Mesendoderm (in vitro differentiated cells): Measurements from ENCODE around the gene NUDT1.

Experiments
- DNase-seq: peaks from one replicate; pipeline ENCODE4 v3.0.0; 2013
- H2AK5ac ChIP-seq: 2 replicates; pipeline ENCODE4 v1.6.1; 2013; ENCODE audit warnings: low read length, inconsistent platforms
- H2BK120ac ChIP-seq: 2 replicates; pipeline ENCODE4 v1.6.1; 2013; ENCODE audit warnings: low read depth, mild to moderate bottlenecking, low read length, moderate library complexity, mixed read lengths
- H2BK15ac ChIP-seq: replicated peaks from 2 replicates; pipeline ENCODE4 v1.6.1; 2013; ENCODE audit warnings: low read depth, mild to moderate bottlenecking, moderate library complexity
- H2BK5ac ChIP-seq: 2 replicates; pipeline ENCODE4 v1.6.1; 2013; ENCODE audit warnings: low read length, inconsistent platforms
- H3K18ac ChIP-seq: 2 replicates; pipeline ENCODE4 v1.6.1; 2013; ENCODE audit warnings: mild to moderate bottlenecking, low read length, mixed read lengths
- H3K23ac ChIP-seq: one replicate; pipeline ENCODE4 v1.6.1; 2013; ENCODE audit warnings: low read length
- H3K27ac ChIP-seq: 2 replicates; pipeline ENCODE4 v1.5.1; 2013; ENCODE audit warnings: low read depth, mild to moderate bottlenecking, inconsistent platforms, low read length, moderate library complexity
- H3K27me3 ChIP-seq: 2 replicates; pipeline ENCODE4 v1.6.1; 2013; ENCODE audit warnings: low read length, control low read depth, mild to moderate bottlenecking, inconsistent platforms; ENCODE audit not compliant: insufficient read depth, poor library complexity
- H3K36me3 ChIP-seq: 2 replicates; pipeline ENCODE4 v1.6.1; 2013; ENCODE audit warnings: low read length, inconsistent platforms; ENCODE audit not compliant: control insufficient read depth, insufficient read depth
- H3K4ac ChIP-seq: one replicate; pipeline ENCODE4 v1.6.1; 2013; ENCODE audit warnings: low read depth, mild to moderate bottlenecking, low read length, moderate library complexity
- H3K4me1 ChIP-seq: 2 replicates; pipeline ENCODE4 v1.6.1; 2013; ENCODE audit warnings: low read depth, low read length, inconsistent platforms; ENCODE audit not compliant: control insufficient read depth
- H3K4me2 ChIP-seq: 2 replicates; pipeline ENCODE4 v1.6.1; 2013; ENCODE audit warnings: low read length
- H3K4me3 ChIP-seq: 2 replicates; pipeline ENCODE4 v1.5.1; 2013; ENCODE audit warnings: mild to moderate bottlenecking, low read length
- H3K56ac ChIP-seq: one replicate; pipeline ENCODE4 v1.6.1; 2013; ENCODE audit warnings: low read length
- H3K79me1 ChIP-seq: 2 replicates; pipeline ENCODE4 v1.6.1; 2013; ENCODE audit warnings: low read length, inconsistent platforms
- H3K79me2 ChIP-seq: 2 replicates; pipeline ENCODE4 v1.6.1; 2013; ENCODE audit warnings: mild to moderate bottlenecking, low read length; ENCODE audit not compliant: control insufficient read depth, insufficient read depth
- H3K9ac ChIP-seq: 2 replicates; pipeline ENCODE4 v1.6.1; 2013; ENCODE audit warnings: low read length, inconsistent platforms
- H4K5ac ChIP-seq: one replicate; pipeline ENCODE4 v1.6.1; 2013; ENCODE audit warnings: low read length
- H4K8ac ChIP-seq: one replicate; pipeline ENCODE4 v1.6.1; 2013; ENCODE audit warnings: low read depth, mild to moderate bottlenecking, control low read depth, low read length, moderate library complexity
- WGBS: extraction: QIAGEN DNeasy Blood & Tissue Kit; methylation state at CpG from one replicate; pipeline ENCODE4 v1.1.7; 2013; ENCODE audit warnings: low lambda C conversion rate, missing lambda C conversion rate; ENCODE audit not compliant: insufficient coverage; ENCODE audit errors: extremely low coverage; 5-methylcytosine and 5-hydroxymethylcytosine counted together

NUDT1 gene

DNA sequence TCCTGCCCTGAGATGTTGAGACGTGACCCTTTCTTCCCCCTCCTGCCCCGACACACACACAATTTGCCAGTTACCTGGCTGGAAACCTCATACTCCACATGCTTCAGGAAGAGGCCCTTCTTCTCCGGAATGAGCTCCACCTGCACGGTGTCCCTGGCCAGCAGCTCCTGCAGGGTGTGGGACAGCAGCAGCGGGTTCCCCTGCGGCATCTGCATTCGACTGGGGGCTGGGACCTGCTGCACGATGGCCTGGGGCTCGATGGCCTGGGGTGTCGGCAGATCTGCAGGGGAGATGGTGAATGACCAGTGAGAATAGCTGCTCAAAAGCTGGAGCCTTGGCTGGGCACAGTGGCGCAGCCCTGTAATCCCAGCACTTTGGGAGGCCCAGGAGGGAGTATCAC is 36.0 kb downstream of the NUDT1 start:
- Histone ChIP-seq H4K8ac (no peak overlapping the region), H3K27me3 (no peaks in the 10 kb centered on the region), H3K4me2 (no peak overlapping the region), H3K9ac (no peak overlapping the region), H2BK5ac (no peak overlapping the region), H3K18ac (no peak overlapping the region), H4K5ac (no peak overlapping the region), H3K27ac (no peak overlapping the region), H3K36me3 (no peaks in the 10 kb centered on the region), H2BK15ac (no peak overlapping the region), H3K79me2 (no peaks in the 10 kb centered on the region), H3K4ac (no peak overlapping the region), H3K23ac (no peak overlapping the region), H3K79me1 (peaks cover 3% of the 10 kb centered on the region), H3K4me3 (no peak overlapping the region), H3K4me1 (peaks cover 4% of the 10 kb centered on the region), H2BK120ac (no peak overlapping the region), H2AK5ac (no peak overlapping the region), H3K56ac (no peak overlapping the region)
- DNase-seq = no peak
- WGBS = no CpG with 5 or more reads among the region's 11 CpGs

DNA sequence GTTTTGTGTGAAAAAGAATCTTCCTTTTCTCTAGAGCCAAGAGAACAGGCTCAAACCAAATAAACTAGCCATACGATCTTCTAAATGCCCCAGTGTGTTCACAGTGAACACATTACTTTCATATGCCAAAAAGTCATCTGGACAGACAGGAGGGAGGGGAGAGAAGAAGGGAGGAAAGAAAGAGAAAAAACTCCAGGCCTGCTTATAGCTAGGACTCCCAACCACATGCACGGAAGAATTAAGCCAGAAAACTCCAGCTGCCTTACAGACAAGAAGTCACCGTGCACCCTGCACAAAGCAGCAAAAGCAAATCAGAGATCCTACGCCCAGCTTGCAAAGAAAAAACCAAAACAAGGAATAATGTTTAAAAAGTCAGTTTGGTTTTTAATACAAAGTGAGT is 37.9 kb downstream of the NUDT1 start:
- no peak overlapping the region for H2BK120ac ChIP-seq
- no peak overlapping the region for H4K5ac ChIP-seq
- no peak overlapping the region for H3K4me3 ChIP-seq
- no CpG with 5 or more reads among the region's 4 CpGs for WGBS
- H2BK15ac ChIP-seq = no peak overlapping the region
- no peak overlapping the region for H3K4me2 ChIP-seq
- H2AK5ac ChIP-seq = no peak overlapping the region
- no peak overlapping the region for H4K8ac ChIP-seq
- H3K27ac ChIP-seq = no peak overlapping the region
- H3K4ac ChIP-seq = no peak overlapping the region
- no peak overlapping the region for H3K23ac ChIP-seq
- H2BK5ac ChIP-seq = no peak overlapping the region
- no peak overlapping the region for H3K9ac ChIP-seq
- no peak overlapping the region for H3K18ac ChIP-seq
- H3K4me1 ChIP-seq = peaks cover 4% of the 10 kb centered on the region
- H3K36me3 ChIP-seq = no peaks in the 10 kb centered on the region
- H3K79me2 ChIP-seq = no peaks in the 10 kb centered on the region
- peaks cover 3% of the 10 kb centered on the region for H3K79me1 ChIP-seq
- no peak overlapping the region for H3K56ac ChIP-seq
- no peak for DNase-seq
- H3K27me3 ChIP-seq = no peaks in the 10 kb centered on the region

DNA sequence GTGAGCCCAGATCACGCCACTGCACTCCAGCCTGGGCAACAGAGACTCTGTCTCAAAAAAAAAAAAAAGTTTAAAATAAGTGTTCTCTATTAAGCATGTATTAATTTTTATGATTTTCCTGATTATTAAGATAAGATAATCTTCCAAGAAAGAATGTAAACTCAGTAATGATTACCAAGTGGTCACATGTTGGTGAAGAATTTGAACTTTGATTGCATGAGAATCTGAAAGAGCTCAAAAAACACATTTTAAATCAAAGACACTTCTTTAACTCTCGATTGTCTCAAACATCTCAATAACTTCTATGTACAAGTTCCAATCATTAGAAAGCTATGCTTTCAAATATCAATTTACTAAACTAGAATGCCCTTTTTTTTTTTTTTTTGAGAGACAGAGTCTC is 38.4 kb downstream of the NUDT1 start:
- no peak overlapping the region for H2AK5ac ChIP-seq

DNA sequence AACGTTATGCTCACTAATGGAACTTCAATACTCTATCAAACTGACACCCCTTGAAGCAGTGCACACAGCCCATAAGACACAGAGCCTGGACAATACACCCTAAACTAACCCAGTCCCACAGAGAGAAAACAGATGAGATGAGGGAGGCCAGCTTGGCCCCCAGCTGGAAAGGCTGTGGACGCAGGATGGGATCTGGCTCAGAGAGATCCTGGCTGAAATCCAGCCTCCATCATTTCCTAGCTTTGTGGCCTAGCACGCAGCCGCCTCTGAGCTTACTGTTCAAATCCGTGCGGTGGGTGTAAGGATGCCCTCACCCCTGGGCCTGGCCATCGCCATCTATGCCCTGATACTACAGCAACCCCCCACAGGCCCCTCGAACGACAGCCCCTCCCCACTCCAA is 39.5 kb downstream of the NUDT1 start:
- Histone ChIP-seq H3K4me2 (no peak overlapping the region), H3K4ac (no peak overlapping the region), H2BK15ac (no peak overlapping the region), H3K79me2 (no peaks in the 10 kb centered on the region), H4K8ac (no peak overlapping the region), H4K5ac (no peak overlapping the region), H3K56ac (peak overlapping the region; percentile 42), H3K4me3 (no peak overlapping the region), H3K18ac (no peak overlapping the region), H3K79me1 (peaks cover 3% of the 10 kb centered on the region), H3K9ac (no peak overlapping the region), H3K27me3 (no peaks in the 10 kb centered on the region), H3K36me3 (no peaks in the 10 kb centered on the region), H2BK5ac (no peak overlapping the region), H2BK120ac (no peak overlapping the region), H2AK5ac (no peak overlapping the region), H3K23ac (no peak overlapping the region), H3K4me1 (peaks cover 4% of the 10 kb centered on the region), H3K27ac (no peak overlapping the region)
- DNase-seq = no peak
- no CpG with 5 or more reads among the region's 9 CpGs for WGBS

More for the DNA sequence above, 38.4 kb downstream of the NUDT1 start:
- Histone ChIP-seq H3K18ac (no peak overlapping the region), H3K23ac (no peak overlapping the region), H3K4me2 (no peak overlapping the region), H3K9ac (no peak overlapping the region), H3K4me1 (peaks cover 4% of the 10 kb centered on the region), H4K8ac (no peak overlapping the region), H3K4me3 (no peak overlapping the region), H3K27ac (no peak overlapping the region), H2BK15ac (no peak overlapping the region), H2BK5ac (no peak overlapping the region), H3K36me3 (no peaks in the 10 kb centered on the region), H4K5ac (no peak overlapping the region), H3K79me2 (no peaks in the 10 kb centered on the region), H2BK120ac (no peak overlapping the region), H3K4ac (no peak overlapping the region), H3K27me3 (no peaks in the 10 kb centered on the region), H3K56ac (no peak overlapping the region), H3K79me1 (peaks cover 3% of the 10 kb centered on the region)
- DNase-seq = no peak
- no CpG with 5 or more reads among the region's 2 CpGs for WGBS

DNA sequence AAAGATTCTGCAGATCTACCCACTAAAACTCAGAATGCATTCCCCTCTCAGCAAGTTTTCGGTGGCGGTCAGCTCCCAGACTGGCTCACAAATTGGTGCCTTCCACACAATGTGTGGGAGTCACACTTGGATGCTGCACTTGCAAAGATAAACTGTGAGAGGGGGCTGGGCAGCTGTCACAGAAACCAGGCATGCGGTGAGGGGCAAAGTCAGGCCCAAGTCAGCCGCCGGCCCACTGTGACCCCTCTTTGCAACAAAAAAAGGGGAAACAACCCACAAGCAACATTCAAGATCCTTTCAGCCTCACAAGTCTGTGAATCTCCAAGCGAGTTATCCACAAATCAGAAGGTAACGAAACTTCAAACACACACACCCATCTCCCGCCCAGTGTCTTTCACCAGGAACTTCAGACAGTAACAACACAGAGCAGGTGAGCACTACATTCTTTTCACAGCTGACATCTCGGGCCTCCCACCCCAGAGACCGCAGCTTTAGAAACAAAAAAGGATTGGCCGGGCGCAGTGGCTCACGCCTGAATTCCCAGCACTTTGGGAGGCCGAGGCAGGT is 40.2 kb downstream of the NUDT1 start:
- Histone ChIP-seq H3K18ac (no peak overlapping the region), H3K4ac (no peak overlapping the region), H3K79me1 (peaks cover 3% of the 10 kb centered on the region), H3K56ac (peak overlapping the region; percentile 37), H2BK5ac (no peak overlapping the region), H3K9ac (no peak overlapping the region), H2AK5ac (no peak overlapping the region), H3K23ac (no peak overlapping the region), H3K4me3 (no peak overlapping the region), H3K36me3 (no peaks in the 10 kb centered on the region), H3K4me1 (peaks cover 4% of the 10 kb centered on the region), H2BK120ac (no peak overlapping the region), H3K4me2 (no peak overlapping the region), H3K79me2 (no peaks in the 10 kb centered on the region), H3K27me3 (no peaks in the 10 kb centered on the region), H2BK15ac (no peak overlapping the region), H4K8ac (no peak overlapping the region), H4K5ac (no peak overlapping the region), H3K27ac (no peak overlapping the region)
- no peak for DNase-seq
- whole genome bisulfite sequencing = no CpG with 5 or more reads among the region's 14 CpGs

DNA sequence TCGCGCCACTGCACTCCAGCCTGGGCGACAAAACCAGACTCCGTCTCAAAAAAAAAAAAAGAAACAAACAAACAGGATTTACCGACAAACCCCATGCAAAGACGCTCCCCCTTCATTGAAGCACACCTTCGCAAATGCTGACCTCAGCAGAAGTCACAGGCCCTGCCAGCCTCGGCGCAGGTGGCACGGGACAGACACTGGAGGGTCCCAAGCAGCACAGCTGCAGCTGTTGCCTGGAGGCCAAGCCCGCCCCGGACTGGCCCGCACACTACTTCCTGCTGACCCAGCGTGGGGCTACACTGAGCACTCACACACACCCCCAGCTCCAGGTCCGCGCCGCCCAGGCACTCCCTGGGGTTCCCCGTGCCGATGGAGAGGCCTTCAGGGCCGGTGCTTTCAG is 41.0 kb downstream of the NUDT1 start:
- H3K23ac ChIP-seq = no peak overlapping the region
- no peak for DNase-seq
- H3K9ac ChIP-seq = no peak overlapping the region
- no peak overlapping the region for H4K8ac ChIP-seq
- H2BK5ac ChIP-seq = no peak overlapping the region
- no peaks in the 10 kb centered on the region for H3K36me3 ChIP-seq
- H3K4ac ChIP-seq = no peak overlapping the region
- H3K4me3 ChIP-seq = no peak overlapping the region
- H3K79me1 ChIP-seq = peaks cover 3% of the 10 kb centered on the region
- H2BK15ac ChIP-seq = no peak overlapping the region
- H3K4me2 ChIP-seq = no peak overlapping the region
- H3K27ac ChIP-seq = no peak overlapping the region
- H2AK5ac ChIP-seq = no peak overlapping the region
- H3K79me2 ChIP-seq = no peaks in the 10 kb centered on the region
- H3K27me3 ChIP-seq = no peaks in the 10 kb centered on the region
- peaks cover 4% of the 10 kb centered on the region for H3K4me1 ChIP-seq
- no CpG with 5 or more reads among the region's 20 CpGs for WGBS
- H3K56ac ChIP-seq = no peak overlapping the region
- H2BK120ac ChIP-seq = no peak overlapping the region
- no peak overlapping the region for H3K18ac ChIP-seq
- no peak overlapping the region for H4K5ac ChIP-seq
